NCI-H2227 (cell line): Measurements from ENCODE around the gene ABAT.
A peak's percentile ranks its signal among the peaks of the same experiment; 100 is the strongest.
"Not testable (repeated sequence)": the region's sequence is repeated elsewhere in the genome, so short reads cannot be mapped to it uniquely, and the experiment has no call there.

Source experiments
- DNase-seq: peaks from one replicate; lab custom pipeline; 2025; ENCODE audit not compliant: unreplicated experiment; lab: John Stamatoyannopoulos, UW

Gene ABAT

DNA sequence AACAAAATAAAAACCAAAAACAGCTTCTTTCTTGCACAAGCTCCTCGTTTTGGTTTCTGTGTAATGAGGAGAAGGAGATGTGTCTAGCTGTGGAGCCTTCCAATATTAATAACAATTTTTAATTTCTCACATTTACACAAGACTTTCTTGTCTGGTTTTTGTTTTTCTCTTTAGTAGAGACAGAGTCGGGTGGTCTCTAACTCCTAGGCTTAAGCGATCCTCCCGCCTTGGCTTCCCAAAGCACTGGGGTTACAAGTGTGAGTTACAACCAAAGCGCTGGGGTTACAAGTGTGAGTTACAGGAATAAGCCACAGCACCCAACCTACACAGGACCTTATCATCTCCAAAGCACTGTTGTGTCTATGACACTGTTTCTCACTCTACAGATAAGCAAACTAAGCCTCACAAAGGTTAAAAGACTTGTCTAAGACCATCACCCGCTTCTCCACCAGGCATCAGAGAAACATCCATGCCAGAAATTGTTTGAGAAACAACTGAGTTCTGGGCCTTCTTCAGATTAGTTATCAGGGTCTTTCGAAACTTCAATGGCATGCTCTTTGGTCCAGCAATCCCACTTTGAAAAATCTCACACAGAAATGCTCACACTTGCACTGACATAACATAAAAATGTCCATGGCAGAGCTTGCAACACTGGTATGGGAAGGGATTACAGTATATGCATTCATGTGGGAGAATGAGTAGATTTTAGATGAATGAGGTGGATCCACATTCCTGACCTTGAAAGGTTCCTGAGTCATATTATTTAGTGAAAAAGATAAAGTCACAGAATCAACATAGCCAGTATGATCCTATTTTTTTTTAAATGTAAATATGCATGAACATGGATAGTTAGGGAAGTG, 3.9 kb downstream of the ABAT start:
- no peak for DNase-seq

- no peak for DNase-seq
Observed at GRCh38 chr16:8679151-8679550, 4.7 kb downstream of the ABAT start.

- peak; percentile 51 for DNase-seq
Observed at GRCh38 chr16:8682551-8683259, 8.3 kb downstream of the ABAT start.

- DNase-seq, result no peak
Observed at GRCh38 chr16:8683640-8684039, 9.2 kb downstream of the ABAT start.

DNA sequence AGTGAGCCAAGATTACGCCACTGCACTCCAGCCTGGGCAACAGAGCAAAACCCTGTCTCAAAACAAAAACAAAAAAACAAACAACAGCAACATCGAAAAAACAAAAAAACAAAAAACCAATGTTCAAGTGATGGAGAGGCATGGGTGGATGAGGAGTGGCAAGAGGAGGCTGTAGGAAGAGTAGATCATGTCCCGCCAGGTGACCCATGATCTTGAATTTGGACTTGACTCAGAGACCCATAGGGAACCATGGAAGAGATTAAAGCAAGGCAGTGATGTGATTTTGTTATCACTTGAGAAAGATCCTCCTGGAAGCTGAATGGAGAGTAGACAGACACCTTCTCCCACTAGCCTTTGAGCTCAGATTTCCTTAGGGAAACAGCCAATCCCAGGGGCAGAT, 11.2 kb downstream of the ABAT start:
- no peak for DNase-seq

- DNase-seq, result peak; percentile 10
Observed at GRCh38 chr16:8686031-8686621, 11.7 kb downstream of the ABAT start.

DNA sequence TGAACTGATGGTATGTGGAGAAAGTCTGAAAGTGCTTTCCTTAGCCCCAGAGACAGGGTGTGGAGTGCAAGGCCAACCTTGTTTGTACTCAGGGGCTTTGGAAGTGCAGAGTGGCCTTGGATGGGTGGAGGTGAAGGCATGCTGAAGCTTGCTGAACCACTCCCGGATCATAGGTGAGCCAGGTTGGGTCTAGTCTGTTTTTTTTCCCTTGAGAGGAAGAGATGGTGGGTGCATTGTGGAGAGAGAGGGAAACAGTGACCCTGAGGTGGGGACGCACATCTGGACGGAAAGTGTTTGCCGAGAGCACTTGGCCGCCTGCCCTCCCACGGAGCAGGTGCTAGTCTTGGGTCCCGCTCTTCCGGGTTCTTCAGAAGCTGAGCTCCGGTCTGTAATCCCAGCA, 12.5 kb downstream of the ABAT start:
- DNase-seq, result no peak

- no peak for DNase-seq
Observed at GRCh38 chr16:8689686-8690085, 15.3 kb downstream of the ABAT start.

DNA sequence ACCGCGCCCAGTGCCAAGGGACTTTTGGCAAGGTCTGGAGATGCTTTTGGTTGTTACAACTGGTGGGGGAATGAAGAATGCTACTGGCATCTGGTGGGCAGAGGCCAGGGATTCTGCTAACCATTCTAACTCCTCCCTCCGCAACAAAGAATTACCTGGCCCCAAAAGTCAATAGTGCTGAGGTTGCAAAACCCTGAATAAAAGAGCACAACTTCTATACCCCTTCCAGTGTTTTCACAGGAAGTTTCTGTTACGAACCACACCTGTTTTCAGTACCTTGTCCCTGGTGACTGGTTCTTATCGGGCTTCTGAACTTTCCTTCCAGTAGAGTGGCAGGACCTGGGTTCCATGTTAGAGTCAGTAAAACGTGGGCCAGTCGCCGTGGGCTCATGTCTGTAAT, 17.3 kb downstream of the ABAT start:
- DNase-seq, result no peak

- no peak for DNase-seq
Observed at GRCh38 chr16:8694795-8695728, 20.6 kb downstream of the ABAT start.

DNA sequence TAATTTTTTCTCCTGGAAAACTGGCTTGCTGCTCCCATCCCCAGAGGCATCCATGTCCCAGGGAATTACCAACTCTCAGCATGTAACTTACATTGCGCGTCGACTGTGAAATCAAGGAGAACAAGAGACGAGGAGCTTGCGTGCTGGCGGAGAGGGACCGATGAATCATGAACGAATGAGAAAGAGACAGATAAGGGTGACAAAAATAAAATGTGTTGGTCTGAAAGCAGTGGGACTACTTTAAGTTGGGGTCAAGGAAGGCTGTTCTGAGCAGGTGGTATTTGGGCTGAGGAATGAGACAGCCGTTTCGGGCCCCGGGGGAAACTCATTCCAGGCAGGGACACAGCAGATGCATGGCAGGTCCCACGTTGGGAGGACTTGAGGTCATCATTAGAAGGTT, 22.5 kb downstream of the ABAT start:
- DNase-seq, result no peak

DNA sequence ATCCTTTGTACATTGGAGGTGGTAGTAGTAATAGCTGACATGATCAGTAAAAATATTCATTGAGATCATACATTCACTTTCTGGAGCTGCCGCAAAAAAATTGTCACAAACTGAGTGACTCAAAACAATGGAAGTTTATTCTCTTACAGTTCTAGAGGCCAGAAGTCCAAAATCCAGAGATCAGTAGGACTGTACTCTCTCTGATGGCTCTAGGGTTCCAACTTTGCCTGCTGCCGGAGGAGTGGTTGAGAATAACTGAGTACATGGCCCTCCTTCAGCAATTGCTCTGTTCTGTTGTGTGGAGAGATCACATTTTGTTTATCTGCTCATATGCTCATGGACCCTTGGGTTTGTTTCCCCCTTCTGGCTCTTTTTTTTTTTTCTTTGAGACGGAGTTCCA, 23.5 kb downstream of the ABAT start:
- no peak for DNase-seq

DNA sequence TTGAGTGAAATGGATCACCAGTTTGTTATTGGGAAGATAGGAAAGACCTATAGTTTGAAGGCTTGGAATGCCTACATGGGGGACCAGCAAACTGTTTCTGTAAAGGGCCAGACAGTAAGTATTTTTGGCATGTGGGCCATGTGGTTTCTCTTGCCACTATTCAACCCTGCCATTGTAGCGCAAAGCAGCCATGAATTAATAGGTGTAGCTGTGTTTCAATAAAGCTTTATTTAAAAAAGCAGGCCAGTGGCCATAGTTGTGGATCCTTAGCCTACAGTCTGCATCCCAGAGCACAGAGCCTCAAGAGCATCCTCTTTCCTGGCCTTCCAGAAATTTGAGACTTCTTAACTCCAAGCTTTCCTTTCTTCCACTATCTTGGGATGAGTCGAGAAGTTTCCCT, 29.3 kb downstream of the ABAT start:
- DNase-seq, result no peak

- DNase-seq, result no peak
Observed at GRCh38 chr16:8704098-8704497, 29.7 kb downstream of the ABAT start.

GRCh38 chr16:8705100-8705822, 30.8 kb downstream of the ABAT start:
- not testable (repeated sequence) for DNase-seq

GRCh38 chr16:8708536-8708935, 34.1 kb downstream of the ABAT start:
- DNase-seq, result no peak

- peak; percentile 97 for DNase-seq
Observed at GRCh38 chr16:8712589-8713361, 38.4 kb downstream of the ABAT start.

- DNase-seq, result peak; percentile 65
Observed at GRCh38 chr16:8713635-8714172, 39.3 kb downstream of the ABAT start.

- DNase-seq, result peak; percentile 29
Observed at GRCh38 chr16:8714174-8714573, 39.8 kb downstream of the ABAT start.
